ENCODE data around the gene OSBPL1A. TPM values are rescaled to one million over a fixed set of nuclear protein-coding genes. Genes with fewer than 3 reads are reported as not detected.

OSBPL1A gene
- total RNA-seq, 6 experiments from 2014 or later: 4.1 to 14.6 (median 14.0) TPM

DNA sequence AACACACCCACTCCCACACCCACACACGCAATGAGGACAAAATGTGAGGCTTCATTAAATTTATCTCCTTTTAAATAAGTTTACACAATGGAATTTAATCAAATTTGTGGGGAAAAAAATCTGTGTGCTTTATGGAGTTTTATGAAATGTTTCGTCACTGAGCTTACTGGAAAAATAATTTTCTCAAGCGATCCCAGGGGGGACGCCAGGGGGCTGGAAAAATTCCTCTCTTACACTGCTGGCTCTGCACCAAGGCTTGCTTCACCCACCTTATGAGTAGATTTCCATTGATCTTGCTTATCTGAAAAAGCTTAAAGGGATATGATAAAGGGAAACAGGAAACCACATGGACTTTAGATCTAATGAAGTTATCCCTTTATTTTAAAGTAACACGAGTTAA, 163.3 kb downstream of the OSBPL1A start:
- Histone ChIP-seq H3K4me3 (no peak overlapping the region), H3K27me3 (no peaks in the 10 kb centered on the region), H3K36me3 (peaks cover 0 to 3% (median 0%) of the 10 kb centered on the region in 4 donors), H3K9me3 (no peaks in the 10 kb centered on the region), H3K27ac (no peak overlapping the region), H3K4me1 (peaks cover 0 to 22% (median 8%) of the 10 kb centered on the region in 4 donors)
- intact Hi-C loops (cut with DNase I): no loop called here
- DNase-seq: no peak
- ATAC-seq: no peak
- 76% methylated on average over 5 of the region's 5 CpGs for WGBS (ENCODE audit: insufficient coverage, low coverage, low lambda C conversion rate, missing lambda C conversion rate)
- TF ChIP-seq, protein P1, sequence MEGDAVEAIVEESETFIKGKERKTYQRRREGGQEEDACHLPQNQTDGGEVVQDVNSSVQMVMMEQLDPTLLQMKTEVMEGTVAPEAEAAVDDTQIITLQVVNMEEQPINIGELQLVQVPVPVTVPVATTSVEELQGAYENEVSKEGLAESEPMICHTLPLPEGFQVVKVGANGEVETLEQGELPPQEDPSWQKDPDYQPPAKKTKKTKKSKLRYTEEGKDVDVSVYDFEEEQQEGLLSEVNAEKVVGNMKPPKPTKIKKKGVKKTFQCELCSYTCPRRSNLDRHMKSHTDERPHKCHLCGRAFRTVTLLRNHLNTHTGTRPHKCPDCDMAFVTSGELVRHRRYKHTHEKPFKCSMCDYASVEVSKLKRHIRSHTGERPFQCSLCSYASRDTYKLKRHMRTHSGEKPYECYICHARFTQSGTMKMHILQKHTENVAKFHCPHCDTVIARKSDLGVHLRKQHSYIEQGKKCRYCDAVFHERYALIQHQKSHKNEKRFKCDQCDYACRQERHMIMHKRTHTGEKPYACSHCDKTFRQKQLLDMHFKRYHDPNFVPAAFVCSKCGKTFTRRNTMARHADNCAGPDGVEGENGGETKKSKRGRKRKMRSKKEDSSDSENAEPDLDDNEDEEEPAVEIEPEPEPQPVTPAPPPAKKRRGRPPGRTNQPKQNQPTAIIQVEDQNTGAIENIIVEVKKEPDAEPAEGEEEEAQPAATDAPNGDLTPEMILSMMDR (IDR thresholded peaks at IDR 0.05): no peak
- no peak for TF ChIP-seq POLR2A (IDR thresholded peaks at IDR 0.05)

GRCh38 chr18:24232800-24233199, 164.8 kb downstream of the OSBPL1A start:
- Histone ChIP-seq H3K4me3 (no peak overlapping the region), H3K27ac (peak overlapping the region in 1 of 3 donors; percentile 66), H3K9me3 (no peaks in the 10 kb centered on the region), H3K27me3 (no peaks in the 10 kb centered on the region), H3K36me3 (peaks cover 0 to 3% (median 0%) of the 10 kb centered on the region in 4 donors), H3K4me1 (peaks cover 0 to 22% (median 8%) of the 10 kb centered on the region in 4 donors)
- no peak for DNase-seq
- ATAC-seq: peak in 1 of 4 donors; percentile 4
- TF ChIP-seq POLR2A (IDR thresholded peaks at IDR 0.05): no peak
- TF ChIP-seq, protein P1 (IDR thresholded peaks at IDR 0.05): no peak
- 91% methylated on average over 5 of the region's 5 CpGs for WGBS (ENCODE audit: insufficient coverage, low coverage, low lambda C conversion rate, missing lambda C conversion rate)
- intact Hi-C loops (cut with DNase I): no loop called here

- Histone ChIP-seq H3K27ac (peak overlapping the region; percentile 13 to 66 (median 22)), H3K36me3 (peaks cover 0 to 3% (median 0%) of the 10 kb centered on the region in 4 donors), H3K4me1 (peaks cover 0 to 22% (median 8%) of the 10 kb centered on the region in 4 donors), H3K27me3 (no peaks in the 10 kb centered on the region), H3K4me3 (no peak overlapping the region), H3K9me3 (no peaks in the 10 kb centered on the region)
- DNase-seq (no peak), ATAC-seq (peak; percentile 85 to 91 (median 88))
- intact Hi-C loops (cut with DNase I): no loop called here
- TF ChIP-seq, protein P1 (IDR thresholded peaks at IDR 0.05): no peak
- no peak for TF ChIP-seq POLR2A (IDR thresholded peaks at IDR 0.05)
- WGBS (ENCODE audit: insufficient coverage, low coverage, low lambda C conversion rate, missing lambda C conversion rate): 22% methylated on average over 8 of the region's 8 CpGs
Observed at GRCh38 chr18:24231773-24232735, 165.6 kb downstream of the OSBPL1A start.

DNA sequence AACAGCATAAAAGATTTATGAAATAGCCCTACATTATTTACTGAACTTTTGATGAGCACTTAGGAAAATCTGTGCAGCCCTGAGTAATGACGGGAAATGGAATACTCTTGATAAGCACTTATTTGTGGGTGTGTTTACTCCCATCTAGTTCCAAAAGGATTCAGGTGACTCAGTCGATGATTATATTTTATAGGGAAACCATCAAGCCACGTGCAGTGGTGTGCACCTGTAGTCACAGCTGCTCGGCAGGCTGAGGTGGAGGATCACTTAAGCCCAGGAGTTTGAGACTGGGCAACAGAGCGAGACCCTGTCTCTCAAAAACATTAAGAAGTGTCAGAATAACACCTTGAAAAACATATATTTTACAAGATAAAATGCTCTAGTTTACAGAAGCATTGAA, 166.9 kb downstream of the OSBPL1A start:
- 95% methylated on average over 5 of the region's 5 CpGs for WGBS (ENCODE audit: insufficient coverage, low coverage, low lambda C conversion rate, missing lambda C conversion rate)
- no peak for ATAC-seq

More for the DNA sequence above, 166.9 kb downstream of the OSBPL1A start:
- intact Hi-C loops (cut with DNase I): no loop called here
- no peaks in the 10 kb centered on the region for H3K9me3 ChIP-seq
- no peak for DNase-seq
- H3K4me1 ChIP-seq: peaks cover 0 to 22% (median 8%) of the 10 kb centered on the region in 4 donors
- no peak overlapping the region for H3K27ac ChIP-seq
- TF ChIP-seq, protein P1 (IDR thresholded peaks at IDR 0.05): no peak
- no peak for TF ChIP-seq POLR2A (IDR thresholded peaks at IDR 0.05)
- no peaks in the 10 kb centered on the region for H3K36me3 ChIP-seq
- H3K27me3 ChIP-seq: no peaks in the 10 kb centered on the region
- H3K4me3 ChIP-seq: no peak overlapping the region

Data from right lobe of liver (tissue), 6 donors.